ENCODE data around the gene HACE1.

Gene HACE1

DNA sequence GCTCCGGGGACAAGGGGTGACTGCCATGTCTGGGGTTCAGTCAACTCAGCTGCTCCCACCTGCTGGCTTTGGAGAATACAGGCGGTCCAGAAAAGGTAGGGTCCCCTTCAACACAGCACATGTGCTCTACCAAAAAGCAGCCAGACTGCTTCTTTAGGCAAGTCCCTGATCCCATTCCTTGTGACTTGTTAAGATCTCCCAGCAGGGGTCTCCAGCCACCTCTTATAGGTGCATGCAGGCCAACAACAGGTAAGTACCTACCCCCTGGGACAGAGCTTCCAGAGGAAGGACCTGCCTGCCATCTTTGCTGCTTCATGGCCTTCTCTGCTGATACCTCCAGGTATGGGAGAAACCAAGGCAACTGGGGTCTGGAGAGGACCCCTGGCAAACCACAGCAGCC is 106.5 kb downstream of the HACE1 start (continued):
- no peak for TF ChIP-seq ZNF623 (tag by site-specific recombination; IDR thresholded peaks at IDR 0.05)
- TF ChIP-seq, protein P1, sequence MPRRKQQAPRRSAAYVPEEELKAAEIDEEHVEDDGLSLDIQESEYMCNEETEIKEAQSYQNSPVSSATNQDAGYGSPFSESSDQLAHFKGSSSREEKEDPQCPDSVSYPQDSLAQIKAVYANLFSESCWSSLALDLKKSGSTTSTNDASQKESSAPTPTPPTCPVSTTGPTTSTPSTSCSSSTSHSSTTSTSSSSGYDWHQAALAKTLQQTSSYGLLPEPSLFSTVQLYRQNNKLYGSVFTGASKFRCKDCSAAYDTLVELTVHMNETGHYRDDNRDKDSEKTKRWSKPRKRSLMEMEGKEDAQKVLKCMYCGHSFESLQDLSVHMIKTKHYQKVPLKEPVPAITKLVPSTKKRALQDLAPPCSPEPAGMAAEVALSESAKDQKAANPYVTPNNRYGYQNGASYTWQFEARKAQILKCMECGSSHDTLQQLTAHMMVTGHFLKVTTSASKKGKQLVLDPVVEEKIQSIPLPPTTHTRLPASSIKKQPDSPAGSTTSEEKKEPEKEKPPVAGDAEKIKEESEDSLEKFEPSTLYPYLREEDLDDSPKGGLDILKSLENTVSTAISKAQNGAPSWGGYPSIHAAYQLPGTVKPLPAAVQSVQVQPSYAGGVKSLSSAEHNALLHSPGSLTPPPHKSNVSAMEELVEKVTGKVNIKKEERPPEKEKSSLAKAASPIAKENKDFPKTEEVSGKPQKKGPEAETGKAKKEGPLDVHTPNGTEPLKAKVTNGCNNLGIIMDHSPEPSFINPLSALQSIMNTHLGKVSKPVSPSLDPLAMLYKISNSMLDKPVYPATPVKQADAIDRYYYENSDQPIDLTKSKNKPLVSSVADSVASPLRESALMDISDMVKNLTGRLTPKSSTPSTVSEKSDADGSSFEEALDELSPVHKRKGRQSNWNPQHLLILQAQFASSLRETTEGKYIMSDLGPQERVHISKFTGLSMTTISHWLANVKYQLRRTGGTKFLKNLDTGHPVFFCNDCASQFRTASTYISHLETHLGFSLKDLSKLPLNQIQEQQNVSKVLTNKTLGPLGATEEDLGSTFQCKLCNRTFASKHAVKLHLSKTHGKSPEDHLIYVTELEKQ (tag by site-specific recombination; IDR thresholded peaks at IDR 0.05; ENCODE audit: borderline replicate concordance) = no peak

DNA sequence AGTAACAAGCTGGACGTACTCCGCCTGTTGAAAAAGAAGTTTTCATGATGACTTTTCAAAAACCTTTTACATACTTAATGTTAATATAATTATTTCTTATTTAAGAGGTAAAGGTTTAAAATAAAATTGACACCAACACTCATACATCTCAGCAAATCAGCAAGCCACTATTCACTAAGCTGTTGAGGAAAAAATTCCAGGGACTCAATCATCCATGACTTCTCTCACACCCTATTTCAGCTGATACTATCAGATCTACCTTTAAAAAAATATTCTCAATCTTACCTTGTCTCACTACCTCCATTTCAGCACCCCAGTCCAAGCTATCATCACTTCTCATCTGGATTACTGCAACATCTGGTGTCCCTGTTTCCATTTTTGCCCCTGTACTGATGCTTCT is 109.3 kb downstream of the HACE1 start:
- no peaks in the 10 kb centered on the region for H3K9me3 ChIP-seq (ENCODE audit: control insufficient read depth, insufficient read depth, low read depth, low read length)
- ChIA-PET CTCF (interaction anchor here (0.7 to 1.4 kb wide), 3 partner anchors 66 to 223 kb away, joined by 3 to 4 read pairs (median 3); no protein-coding TSS in a partner anchor), POLR2A (no interaction called here)
- H3K4me1 ChIP-seq (ENCODE audit: control insufficient read depth, insufficient read depth, low read length) = no peaks in the 10 kb centered on the region
- H3K4me3 ChIP-seq (ENCODE audit: low read depth, low read length) = no peak overlapping the region
- H3K27ac ChIP-seq (ENCODE audit: extremely low read depth, low read depth, low read length) = no peak overlapping the region
- TF ChIP-seq, protein P2, sequence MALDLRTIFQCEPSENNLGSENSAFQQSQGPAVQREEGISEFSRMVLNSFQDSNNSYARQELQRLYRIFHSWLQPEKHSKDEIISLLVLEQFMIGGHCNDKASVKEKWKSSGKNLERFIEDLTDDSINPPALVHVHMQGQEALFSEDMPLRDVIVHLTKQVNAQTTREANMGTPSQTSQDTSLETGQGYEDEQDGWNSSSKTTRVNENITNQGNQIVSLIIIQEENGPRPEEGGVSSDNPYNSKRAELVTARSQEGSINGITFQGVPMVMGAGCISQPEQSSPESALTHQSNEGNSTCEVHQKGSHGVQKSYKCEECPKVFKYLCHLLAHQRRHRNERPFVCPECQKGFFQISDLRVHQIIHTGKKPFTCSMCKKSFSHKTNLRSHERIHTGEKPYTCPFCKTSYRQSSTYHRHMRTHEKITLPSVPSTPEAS (tag by site-specific recombination; IDR thresholded peaks at IDR 0.05) = no peak
- TF ChIP-seq, protein P3, sequence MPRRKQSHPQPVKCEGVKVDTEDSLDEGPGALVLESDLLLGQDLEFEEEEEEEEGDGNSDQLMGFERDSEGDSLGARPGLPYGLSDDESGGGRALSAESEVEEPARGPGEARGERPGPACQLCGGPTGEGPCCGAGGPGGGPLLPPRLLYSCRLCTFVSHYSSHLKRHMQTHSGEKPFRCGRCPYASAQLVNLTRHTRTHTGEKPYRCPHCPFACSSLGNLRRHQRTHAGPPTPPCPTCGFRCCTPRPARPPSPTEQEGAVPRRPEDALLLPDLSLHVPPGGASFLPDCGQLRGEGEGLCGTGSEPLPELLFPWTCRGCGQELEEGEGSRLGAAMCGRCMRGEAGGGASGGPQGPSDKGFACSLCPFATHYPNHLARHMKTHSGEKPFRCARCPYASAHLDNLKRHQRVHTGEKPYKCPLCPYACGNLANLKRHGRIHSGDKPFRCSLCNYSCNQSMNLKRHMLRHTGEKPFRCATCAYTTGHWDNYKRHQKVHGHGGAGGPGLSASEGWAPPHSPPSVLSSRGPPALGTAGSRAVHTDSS (tag by site-specific recombination; IDR thresholded peaks at IDR 0.05) = no peak
- TF ChIP-seq, protein P4, sequence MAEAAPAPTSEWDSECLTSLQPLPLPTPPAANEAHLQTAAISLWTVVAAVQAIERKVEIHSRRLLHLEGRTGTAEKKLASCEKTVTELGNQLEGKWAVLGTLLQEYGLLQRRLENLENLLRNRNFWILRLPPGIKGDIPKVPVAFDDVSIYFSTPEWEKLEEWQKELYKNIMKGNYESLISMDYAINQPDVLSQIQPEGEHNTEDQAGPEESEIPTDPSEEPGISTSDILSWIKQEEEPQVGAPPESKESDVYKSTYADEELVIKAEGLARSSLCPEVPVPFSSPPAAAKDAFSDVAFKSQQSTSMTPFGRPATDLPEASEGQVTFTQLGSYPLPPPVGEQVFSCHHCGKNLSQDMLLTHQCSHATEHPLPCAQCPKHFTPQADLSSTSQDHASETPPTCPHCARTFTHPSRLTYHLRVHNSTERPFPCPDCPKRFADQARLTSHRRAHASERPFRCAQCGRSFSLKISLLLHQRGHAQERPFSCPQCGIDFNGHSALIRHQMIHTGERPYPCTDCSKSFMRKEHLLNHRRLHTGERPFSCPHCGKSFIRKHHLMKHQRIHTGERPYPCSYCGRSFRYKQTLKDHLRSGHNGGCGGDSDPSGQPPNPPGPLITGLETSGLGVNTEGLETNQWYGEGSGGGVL (tag by site-specific recombination; IDR thresholded peaks at IDR 0.05) = no peak
- TF ChIP-seq ZXDB (tag by site-specific recombination; IDR thresholded peaks at IDR 0.05) (no peak), ZNF223 (tag by site-specific recombination; IDR thresholded peaks at IDR 0.05) (no peak), ZBTB21 (tag by site-specific recombination; IDR thresholded peaks at IDR 0.05) (no peak), ZNF510 (tag by site-specific recombination; IDR thresholded peaks at IDR 0.05; ENCODE audit: insufficient replicate concordance) (no peak), ZNF16 (tag by site-specific recombination; IDR thresholded peaks at IDR 0.05; ENCODE audit: low read depth) (no peak), ZSCAN16 (tag by site-specific recombination; IDR thresholded peaks at IDR 0.05) (no peak), REPIN1 (tag by site-specific recombination; IDR thresholded peaks at IDR 0.05; ENCODE audit: low read depth) (no peak), ZNF830 (tag by site-specific recombination; IDR thresholded peaks at IDR 0.05; ENCODE audit: low read depth) (no peak), ZNF624 (tag by site-specific recombination; IDR thresholded peaks at IDR 0.05) (no peak), OSR2 (tag by site-specific recombination; IDR thresholded peaks at IDR 0.05) (no peak), ZNF2 (tag by site-specific recombination; IDR thresholded peaks at IDR 0.05) (no peak), ZNF785 (tag by site-specific recombination; IDR thresholded peaks at IDR 0.05) (no peak), ZNF660 (tag by site-specific recombination; IDR thresholded peaks at IDR 0.05) (no peak), ZSCAN23 (tag by site-specific recombination; IDR thresholded peaks at IDR 0.05) (no peak)
- TF ChIP-seq, protein P5, sequence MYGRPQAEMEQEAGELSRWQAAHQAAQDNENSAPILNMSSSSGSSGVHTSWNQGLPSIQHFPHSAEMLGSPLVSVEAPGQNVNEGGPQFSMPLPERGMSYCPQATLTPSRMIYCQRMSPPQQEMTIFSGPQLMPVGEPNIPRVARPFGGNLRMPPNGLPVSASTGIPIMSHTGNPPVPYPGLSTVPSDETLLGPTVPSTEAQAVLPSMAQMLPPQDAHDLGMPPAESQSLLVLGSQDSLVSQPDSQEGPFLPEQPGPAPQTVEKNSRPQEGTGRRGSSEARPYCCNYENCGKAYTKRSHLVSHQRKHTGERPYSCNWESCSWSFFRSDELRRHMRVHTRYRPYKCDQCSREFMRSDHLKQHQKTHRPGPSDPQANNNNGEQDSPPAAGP (tag by site-specific recombination; IDR thresholded peaks at IDR 0.05) = no peak
- TF ChIP-seq, protein P6, sequence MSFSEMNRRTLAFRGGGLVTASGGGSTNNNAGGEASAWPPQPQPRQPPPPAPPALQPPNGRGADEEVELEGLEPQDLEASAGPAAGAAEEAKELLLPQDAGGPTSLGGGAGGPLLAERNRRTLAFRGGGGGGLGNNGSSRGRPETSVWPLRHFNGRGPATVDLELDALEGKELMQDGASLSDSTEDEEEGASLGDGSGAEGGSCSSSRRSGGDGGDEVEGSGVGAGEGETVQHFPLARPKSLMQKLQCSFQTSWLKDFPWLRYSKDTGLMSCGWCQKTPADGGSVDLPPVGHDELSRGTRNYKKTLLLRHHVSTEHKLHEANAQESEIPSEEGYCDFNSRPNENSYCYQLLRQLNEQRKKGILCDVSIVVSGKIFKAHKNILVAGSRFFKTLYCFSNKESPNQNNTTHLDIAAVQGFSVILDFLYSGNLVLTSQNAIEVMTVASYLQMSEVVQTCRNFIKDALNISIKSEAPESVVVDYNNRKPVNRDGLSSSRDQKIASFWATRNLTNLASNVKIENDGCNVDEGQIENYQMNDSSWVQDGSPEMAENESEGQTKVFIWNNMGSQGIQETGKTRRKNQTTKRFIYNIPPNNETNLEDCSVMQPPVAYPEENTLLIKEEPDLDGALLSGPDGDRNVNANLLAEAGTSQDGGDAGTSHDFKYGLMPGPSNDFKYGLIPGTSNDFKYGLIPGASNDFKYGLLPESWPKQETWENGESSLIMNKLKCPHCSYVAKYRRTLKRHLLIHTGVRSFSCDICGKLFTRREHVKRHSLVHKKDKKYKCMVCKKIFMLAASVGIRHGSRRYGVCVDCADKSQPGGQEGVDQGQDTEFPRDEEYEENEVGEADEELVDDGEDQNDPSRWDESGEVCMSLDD (tag by site-specific recombination; IDR thresholded peaks at IDR 0.05) = no peak
- TF ChIP-seq, protein P7, sequence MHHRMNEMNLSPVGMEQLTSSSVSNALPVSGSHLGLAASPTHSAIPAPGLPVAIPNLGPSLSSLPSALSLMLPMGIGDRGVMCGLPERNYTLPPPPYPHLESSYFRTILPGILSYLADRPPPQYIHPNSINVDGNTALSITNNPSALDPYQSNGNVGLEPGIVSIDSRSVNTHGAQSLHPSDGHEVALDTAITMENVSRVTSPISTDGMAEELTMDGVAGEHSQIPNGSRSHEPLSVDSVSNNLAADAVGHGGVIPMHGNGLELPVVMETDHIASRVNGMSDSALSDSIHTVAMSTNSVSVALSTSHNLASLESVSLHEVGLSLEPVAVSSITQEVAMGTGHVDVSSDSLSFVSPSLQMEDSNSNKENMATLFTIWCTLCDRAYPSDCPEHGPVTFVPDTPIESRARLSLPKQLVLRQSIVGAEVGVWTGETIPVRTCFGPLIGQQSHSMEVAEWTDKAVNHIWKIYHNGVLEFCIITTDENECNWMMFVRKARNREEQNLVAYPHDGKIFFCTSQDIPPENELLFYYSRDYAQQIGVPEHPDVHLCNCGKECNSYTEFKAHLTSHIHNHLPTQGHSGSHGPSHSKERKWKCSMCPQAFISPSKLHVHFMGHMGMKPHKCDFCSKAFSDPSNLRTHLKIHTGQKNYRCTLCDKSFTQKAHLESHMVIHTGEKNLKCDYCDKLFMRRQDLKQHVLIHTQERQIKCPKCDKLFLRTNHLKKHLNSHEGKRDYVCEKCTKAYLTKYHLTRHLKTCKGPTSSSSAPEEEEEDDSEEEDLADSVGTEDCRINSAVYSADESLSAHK (tag by site-specific recombination; IDR thresholded peaks at IDR 0.05) = no peak
- peaks cover 0 to 8% of the 10 kb centered on the region in 2 experiments; a peak in 1 of 3 replicates for H3K36me3 ChIP-seq (ENCODE audit: control insufficient read depth in 2 of 2, insufficient read depth in 1 of 2, low read length in 2 of 2)
